Cardiac fibroblast (primary cell): Measurements from ENCODE around the gene PLXNA2.

ENCODE experiments used
- DNase-seq, 2 donors: peaks; one replicate each; pipeline versions ENCODE4 v3.0.0 to v3.0.0-alpha.2; 2010; ENCODE audit warnings: low read depth in 2 of 2
- H3K4me3 ChIP-seq, 2 donors: replicated peaks in 1 of 2; 1 replicate in 1 of 2; 2 replicates in 1 of 2; pipeline ENCODE4 v1.5.1; 2011; ENCODE audit warnings: low read depth in 2 of 2, low read length in 2 of 2, mild to moderate bottlenecking in 2 of 2, moderate library complexity in 1 of 2
- CTCF ChIP-seq: IDR thresholded peaks from one replicate; pipeline ENCODE4 v1.5.1; 2011; ENCODE audit warnings: low read depth, mild to moderate bottlenecking, low read length, inconsistent platforms

PLXNA2 gene

GRCh38 chr1:207999972-208000371, 244.2 kb downstream of the PLXNA2 start:
- TF ChIP-seq CTCF: no peak
- H3K4me3 ChIP-seq: no peak overlapping the region
- no peak for DNase-seq

- no peak for TF ChIP-seq CTCF
- H3K4me3 ChIP-seq: no peak overlapping the region
- DNase-seq: no peak
These were observed 244.8 kb downstream of the PLXNA2 start for GRCh38 chr1:207999274-207999915.

- TF ChIP-seq CTCF: no peak
- no peak overlapping the region for H3K4me3 ChIP-seq
- DNase-seq: no peak
These were observed 245.5 kb downstream of the PLXNA2 start for GRCh38 chr1:207998691-207999090.

DNA sequence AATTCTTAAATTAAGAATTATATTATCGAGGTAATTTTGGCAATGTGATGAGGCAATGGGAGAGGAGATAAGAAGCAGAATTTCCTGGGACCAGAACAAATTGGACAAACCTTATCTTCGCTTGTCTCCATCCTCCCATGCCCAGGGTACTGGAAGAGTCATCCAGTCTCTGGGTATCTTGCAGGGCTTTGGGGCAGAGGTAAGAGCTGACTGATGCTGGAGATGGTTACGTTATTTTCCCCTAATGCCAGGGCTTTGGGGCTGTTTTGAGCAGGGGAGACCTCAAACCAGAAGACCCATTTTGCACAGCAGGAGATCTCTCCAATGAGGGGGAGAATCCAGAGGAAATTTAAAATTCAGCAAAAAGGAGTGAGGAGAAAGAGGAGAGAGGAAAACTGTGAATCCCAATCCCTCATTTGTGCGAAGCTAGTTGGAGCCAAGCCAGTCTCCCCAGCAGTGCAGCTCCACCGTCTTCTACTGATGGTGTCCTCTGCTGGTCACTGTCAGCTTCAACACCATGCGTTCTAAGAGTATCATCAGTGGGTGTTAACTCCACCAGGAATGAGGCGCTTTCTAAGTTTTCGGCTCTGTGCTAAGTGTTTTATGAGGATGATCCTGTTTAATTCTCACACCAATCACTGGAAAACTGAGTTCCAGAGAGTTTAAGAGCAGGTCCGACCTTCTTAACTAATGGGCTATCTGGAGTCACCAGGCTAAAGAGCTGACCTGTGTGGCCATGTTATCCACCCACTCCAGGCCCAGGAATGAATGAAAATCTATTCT, 246.5 kb downstream of the PLXNA2 start:
- no peak overlapping the region for H3K4me3 ChIP-seq
- DNase-seq: peak; percentile 82 to 85
- TF ChIP-seq CTCF: peak; percentile 86

DNA sequence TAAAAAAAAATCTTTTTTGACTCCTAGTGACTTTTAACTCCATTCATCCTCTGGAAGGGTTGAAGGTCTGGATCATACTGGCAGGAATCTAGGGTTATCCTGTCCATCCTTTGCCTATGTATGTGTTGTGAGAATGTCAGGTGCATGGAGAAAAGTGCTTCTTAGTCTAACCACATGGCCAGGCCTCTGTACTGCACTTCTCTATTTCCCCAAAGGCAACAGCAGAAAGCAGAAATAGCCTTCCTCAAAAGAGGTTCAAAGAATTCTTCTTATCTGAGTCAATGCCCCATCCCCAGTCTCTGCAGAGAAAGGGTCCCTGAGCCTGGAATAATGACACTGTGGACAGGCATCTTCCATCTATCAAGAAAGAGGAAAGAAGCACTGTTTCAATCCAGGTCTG, 247.5 kb downstream of the PLXNA2 start:
- no peak overlapping the region for H3K4me3 ChIP-seq
- TF ChIP-seq CTCF: no peak
- DNase-seq: no peak

- DNase-seq: no peak
- no peak for TF ChIP-seq CTCF
- H3K4me3 ChIP-seq: no peak overlapping the region
These were observed 248.6 kb downstream of the PLXNA2 start for GRCh38 chr1:207995576-207995975.
